GM18870 (cell line): ENCODE results near the gene ADGRF5.

Experiments
- ATAC-seq: cut with Tn5 transposase; IDR thresholded peaks from one replicate; pipeline ENCODE4 v1.9.1; 2021; ENCODE audit warnings: moderate library complexity; ENCODE audit not compliant: unreplicated experiment

The ADGRF5 gene, protein sequence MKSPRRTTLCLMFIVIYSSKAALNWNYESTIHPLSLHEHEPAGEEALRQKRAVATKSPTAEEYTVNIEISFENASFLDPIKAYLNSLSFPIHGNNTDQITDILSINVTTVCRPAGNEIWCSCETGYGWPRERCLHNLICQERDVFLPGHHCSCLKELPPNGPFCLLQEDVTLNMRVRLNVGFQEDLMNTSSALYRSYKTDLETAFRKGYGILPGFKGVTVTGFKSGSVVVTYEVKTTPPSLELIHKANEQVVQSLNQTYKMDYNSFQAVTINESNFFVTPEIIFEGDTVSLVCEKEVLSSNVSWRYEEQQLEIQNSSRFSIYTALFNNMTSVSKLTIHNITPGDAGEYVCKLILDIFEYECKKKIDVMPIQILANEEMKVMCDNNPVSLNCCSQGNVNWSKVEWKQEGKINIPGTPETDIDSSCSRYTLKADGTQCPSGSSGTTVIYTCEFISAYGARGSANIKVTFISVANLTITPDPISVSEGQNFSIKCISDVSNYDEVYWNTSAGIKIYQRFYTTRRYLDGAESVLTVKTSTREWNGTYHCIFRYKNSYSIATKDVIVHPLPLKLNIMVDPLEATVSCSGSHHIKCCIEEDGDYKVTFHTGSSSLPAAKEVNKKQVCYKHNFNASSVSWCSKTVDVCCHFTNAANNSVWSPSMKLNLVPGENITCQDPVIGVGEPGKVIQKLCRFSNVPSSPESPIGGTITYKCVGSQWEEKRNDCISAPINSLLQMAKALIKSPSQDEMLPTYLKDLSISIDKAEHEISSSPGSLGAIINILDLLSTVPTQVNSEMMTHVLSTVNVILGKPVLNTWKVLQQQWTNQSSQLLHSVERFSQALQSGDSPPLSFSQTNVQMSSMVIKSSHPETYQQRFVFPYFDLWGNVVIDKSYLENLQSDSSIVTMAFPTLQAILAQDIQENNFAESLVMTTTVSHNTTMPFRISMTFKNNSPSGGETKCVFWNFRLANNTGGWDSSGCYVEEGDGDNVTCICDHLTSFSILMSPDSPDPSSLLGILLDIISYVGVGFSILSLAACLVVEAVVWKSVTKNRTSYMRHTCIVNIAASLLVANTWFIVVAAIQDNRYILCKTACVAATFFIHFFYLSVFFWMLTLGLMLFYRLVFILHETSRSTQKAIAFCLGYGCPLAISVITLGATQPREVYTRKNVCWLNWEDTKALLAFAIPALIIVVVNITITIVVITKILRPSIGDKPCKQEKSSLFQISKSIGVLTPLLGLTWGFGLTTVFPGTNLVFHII (N-terminal part only)

DNA sequence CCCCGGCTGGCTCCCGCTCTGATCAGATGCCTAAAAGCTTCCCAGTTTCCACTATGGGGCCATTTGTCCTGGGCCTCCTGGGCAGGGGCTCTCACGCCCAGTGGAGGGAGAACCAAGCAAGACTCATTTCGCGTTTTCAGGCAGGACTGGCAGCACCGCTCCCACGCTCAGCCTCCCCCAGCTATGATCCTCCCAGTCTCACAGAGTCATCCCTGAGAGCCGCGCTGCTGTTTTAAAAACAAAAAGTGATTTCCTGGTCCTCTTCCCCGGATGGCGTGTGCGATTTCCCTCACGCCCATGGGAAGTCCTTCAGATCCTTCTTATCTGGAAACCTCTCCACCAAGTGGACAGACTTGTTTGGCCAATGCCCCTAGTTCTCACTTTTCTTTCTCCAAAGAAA, at the start of gene ADGRF5:
Gene ADGRF5, minus strand, starts transcription at position 208 of the 400 bp plus-strand sequence. CDS start 15,176 bp downstream, outside the sequence.
- no peak for ATAC-seq

DNA sequence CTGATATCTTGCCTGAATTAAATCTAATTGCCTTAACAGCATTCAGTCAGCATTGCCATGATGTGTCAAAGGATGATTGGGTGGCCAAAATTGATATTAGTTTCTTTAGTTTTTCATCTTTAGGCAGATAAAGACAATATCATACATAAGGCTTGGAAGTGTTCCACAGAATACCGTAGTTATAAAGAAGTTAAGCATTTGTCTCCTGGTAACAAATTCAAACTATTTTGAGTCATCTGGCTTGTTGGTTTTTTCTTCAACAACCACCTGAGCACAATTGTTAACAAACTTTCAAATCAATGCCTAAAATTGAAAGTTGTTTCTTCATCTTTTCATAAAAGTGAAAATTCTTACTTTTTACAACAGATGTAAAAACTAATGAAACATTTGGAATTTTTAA, 47.5 kb upstream of the ADGRF5 start:
- ATAC-seq: no peak

DNA sequence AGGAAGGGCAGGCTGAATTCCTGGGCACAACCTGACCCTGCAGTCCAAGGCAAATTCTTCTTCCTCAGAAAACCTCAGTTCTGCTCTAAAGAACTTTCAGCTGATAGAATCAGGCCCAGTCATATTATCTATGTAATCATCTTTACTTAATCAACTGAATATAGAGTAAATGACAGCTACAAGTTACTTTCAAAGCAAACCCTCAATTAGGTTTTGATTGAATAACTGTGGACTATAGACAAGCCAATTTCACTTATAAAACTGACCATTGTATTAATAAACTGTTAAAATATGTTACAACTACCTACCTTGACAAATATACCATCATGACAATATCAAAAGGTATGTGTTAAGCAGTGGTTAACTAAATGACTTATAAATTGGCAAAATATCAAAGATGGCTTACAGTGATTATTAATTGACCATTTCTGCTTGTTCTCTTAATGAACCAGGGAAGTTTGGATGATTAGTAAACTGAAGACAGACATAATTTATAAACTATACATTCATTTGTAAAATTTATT, 46.1 kb upstream of the ADGRF5 start:
- no peak for ATAC-seq

DNA sequence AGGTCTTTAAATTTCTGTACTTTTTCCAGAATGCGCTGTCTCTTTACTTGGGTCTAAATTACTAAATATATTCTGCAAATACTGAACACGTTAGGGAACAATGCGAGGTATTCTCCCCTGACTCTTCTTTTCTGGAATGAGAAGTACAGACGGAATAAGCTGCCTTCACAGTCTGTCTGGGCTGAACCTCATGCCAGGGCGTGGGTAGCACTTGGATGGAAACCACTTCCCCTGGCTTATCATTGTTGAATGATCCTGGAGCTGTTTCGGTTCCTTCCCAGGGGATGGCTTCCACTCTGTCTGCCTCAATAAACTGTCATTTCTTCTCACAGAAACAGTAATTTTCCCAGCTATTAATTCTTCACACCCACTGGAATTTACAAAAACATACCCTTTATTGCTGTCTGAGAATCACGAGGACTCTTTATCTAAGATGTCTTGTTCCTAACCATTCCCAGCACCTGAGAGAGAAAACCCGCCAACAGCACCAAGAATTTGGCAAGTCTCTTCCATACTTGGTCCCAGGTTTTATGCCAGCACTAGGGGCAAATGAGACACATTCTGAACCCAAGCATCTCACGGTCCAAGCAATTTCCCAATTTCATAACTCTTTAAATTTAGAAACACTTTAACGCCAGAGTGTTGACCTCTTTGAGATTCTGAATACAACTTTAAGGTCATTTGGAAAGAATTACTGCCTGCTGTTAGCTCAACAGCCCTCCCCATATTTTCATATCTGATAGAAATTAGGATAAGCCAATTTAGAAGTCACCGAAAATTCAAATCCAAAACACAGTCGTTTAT, 43.2 kb upstream of the ADGRF5 start:
- no peak for ATAC-seq

DNA sequence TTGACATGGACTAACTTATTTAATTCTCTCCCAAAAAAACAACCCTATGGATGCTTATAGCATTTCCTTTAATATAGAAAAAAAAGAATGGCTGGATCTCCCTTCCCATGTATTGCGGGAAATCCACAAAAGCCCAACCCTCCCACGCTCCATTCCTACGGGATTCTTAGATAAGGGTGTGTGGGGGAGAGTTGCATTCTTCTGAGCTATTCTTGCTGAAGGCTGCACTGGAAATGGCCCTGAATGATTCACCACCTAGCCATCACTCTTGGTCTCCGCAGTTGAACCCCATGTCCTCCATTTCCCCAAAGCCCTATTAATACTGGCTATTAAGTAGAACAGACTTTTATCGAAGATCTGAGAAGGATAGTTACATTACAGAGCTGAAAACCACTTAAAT, 41.9 kb upstream of the ADGRF5 start:
- no peak for ATAC-seq

DNA sequence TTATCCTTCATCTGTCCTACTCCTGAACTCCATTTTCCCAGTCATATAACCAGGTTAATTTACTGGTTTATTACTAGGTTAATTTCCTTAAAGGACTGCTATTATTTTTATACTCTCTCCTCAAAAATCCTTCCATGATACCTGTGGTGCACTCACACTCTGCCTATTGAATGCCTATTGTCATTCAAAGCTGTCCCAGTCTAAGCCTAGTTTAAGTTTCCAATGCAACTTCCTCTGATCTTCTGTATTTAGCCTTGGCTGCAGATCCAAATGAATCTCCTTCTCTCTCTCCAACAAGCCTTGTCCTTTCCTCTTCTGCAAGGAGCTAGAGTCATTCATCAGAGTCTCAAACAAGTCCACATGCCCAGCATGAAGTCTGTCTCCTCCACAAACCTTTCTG, 41.3 kb upstream of the ADGRF5 start:
- ATAC-seq: no peak

DNA sequence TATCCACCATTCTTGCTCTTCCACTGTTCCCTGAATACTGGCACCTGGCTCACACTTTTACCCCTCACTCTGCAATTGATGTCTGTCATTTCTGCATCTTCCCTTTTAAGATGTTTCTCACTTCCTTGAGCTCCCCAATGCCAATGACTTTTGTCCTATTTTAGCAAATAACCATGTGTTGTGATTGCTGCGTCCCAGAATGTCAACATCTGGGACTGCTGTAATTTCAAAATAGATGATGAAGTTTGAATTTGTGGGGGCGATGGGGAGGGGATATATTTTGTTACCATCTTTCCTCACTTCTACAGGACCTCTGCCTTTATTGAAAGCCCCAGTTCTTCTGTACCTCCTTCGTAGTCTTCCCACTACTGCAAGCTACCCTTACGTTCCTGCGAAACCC, 40.0 kb upstream of the ADGRF5 start:
- no peak for ATAC-seq

DNA sequence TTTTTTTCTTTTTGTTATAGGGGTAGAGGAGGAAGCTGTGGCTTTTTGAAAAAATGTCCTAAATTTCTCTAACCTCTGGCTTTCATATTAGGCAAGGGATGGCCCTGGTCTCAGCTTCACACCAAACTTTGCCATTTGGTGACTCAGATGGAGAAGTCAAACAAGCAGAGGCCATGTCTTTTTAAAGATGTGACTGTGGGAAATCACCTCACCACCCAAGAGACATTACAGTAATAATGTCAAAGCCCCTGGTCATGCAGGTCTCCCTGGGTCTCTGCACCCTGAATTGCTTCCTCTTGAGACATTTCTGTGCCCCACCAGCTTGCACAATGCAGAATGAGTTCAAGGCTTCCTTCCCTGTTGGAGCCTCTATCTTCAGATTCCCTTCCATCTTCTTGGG, 39.5 kb upstream of the ADGRF5 start:
- ATAC-seq: no peak

DNA sequence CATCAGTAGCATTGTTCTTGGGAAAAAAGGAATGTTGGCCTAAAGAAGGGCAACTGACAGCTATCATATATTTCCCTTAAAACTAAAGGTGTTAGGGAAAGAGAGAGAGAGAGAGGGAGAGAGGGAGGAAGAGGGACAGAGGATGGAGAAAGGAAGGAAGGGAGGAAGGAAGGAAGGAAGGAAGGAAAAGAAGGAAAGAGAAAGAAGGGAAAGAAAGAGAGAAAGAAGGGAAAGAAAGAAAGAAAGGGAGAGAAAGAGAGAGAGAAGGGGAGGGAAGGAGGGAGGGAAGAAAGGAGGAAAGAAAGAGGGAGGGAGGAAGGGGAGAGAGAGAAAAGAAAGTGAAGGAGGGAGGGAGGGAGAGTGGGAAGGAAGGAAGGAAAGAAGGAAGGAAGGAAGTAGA, 37.7 kb upstream of the ADGRF5 start:
- no peak for ATAC-seq

DNA sequence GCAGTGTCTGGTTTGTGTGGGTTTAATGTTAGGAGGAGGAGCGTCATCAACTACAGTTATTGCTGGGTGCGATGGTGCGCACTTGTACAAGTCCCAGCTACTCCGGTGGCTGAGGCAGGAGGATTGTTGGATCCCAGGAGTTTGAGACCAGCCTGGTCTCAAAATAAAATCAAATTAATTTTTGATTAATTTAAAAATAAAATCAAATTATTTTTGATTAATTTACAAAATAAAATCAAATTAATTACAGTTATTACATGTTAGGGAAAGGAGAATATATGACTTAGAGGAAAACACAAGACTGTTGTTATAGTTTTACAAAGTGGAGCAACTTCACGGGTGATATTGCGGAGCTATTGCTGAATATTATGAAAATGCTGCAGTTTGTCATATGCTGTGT, 34.7 kb upstream of the ADGRF5 start:
- ATAC-seq: no peak

DNA sequence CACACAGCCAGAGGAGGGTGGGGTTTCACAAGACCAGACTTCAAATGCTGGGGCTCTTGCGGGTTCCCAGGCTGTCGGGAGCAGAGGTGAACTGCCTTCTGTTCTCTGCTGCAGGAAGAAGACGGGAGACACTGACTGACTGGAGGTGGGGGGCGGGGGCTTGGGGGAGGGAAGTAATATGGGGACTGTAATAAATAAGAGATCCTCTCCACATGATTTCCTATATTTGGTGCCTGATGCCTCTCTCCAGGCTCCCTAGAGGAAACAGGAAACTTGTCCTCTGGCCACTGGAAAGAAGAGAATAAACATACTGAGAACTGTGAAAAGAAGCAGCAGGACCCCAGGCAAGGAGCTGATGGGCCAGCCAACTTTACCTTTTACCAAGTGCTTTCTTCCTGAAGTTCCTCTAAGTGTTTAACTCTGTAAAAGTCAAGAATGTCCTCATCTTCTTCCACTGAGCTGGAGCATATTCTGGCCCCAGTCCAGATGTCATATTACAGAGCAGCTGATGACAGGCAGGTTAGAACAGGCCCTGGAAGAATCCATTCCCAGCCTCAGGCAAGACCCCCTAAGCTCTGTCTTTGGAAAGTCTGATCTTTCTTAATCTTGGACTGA, 33.2 kb upstream of the ADGRF5 start:
- no peak for ATAC-seq

DNA sequence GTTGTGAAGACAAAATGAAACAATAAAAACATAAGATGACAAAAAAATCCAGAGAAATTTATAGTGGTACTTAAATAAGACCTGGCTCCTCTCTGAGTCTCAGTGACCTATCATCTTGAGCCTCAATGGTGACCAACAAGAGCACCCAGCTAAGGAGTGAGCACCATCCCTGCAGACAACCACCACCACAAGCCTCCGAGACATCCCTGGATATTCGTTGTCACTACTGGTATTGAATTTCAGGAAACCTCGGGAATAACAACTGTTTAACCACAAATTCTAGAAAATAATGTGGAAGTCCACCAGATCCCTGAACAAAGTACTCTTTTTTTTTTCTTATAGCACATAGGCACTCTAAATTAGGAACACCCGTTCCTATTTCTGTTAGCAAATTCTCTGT, 32.2 kb upstream of the ADGRF5 start:
- ATAC-seq: no peak

DNA sequence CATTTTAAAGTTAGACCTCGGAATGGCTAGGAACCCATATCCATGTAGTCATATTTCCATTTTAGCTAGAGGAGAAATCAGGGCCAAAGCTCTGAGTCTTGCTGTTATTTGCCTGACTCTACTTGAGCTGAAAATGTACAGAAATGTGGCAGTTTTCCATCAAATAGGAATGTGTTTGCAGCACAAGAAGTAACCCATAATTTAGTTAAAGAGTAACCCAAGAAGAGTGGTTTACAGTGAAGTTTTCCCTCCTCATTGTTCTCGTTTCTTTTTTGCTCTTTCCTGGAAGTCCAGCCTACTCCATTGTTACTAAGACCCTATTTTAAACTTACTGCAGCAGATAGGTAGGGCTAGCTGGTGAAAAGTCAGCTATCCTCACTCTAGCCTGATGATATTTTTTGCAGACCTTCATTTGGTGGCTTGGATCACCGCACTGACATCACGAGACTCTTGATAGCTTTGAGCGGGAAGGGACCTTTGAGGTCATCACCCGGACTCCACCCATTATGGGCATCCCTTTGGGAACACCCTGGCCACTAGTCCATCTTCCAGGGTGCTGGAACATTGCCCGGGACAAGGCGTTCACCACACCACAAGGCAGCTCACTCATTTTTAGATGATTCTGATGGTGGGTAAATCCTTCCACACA, 28.0 kb upstream of the ADGRF5 start:
- ATAC-seq: no peak

DNA sequence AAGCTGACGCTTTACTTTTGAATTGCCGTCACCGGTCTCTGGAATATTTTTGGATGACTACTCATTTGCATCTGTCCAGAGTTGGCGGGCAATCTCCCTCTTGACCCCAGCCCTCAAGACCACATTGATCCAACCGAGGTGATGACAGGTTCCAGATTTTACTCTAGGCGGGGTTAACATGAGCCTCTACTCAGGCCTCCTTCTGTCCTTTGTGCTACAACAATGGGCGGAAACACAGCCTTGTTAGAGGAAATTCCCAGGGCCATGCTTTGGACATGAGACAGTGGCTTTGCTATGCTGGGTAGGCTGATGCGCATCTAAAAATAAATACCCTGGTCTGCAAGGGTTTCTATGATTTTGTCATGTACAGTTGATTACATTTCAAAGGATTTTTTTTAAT, 27.0 kb upstream of the ADGRF5 start:
- no peak for ATAC-seq

DNA sequence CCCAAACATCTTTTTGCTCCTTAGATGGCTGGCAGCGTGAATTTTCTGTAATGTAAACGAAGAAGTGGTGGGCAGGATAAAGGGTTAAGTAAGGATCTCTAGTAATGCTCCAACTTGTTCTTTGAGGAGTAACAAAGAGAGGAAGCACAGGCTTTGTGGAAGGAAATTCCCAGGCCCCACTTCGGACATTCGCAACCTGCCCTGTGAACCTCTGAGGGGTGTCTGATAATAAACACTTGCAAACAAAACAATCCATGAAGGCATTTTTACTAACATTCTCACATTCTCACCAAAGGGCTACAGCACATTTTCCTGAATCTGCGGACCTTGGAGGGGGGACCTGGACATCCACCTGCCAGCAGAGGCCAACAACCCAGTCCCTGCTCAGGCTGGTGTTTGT, 25.8 kb upstream of the ADGRF5 start:
- ATAC-seq: no peak

DNA sequence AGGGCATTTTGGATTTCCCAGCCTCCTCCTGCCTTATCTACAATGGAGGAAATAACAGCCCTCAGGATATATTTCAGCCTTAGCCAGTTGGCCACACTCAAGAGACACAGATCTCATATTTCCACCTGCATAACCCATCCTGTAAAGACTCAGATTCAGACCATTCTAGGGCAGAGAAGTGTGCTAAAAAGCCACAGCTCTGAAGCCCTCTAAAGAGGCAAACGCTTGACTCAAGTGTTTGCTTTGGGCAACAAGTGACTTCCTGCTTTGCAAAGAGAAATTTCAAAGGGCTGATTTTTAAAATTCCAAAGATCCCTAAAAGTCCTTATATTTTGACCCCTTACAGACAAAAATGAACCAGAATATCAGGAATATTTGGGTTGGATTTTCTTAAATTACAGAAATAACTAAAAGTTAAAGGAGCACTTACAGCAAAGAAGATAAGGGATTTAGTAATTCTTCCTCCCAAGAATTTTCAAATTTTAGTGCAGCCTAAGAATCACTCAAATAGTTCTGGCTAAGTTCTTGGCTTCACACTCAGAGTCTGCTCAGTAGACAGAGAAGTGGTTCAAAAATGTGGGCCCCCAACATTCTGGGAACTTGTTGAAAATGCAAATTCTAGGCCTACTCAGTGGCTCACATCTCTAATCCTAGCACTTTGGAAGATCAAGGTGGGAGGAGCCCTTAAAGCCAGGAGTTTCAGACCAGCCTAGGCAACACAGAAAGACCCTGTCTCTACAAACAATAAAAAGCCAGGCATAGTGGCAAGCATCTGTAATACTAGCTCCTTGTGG, 18.9 kb upstream of the ADGRF5 start:
- ATAC-seq: no peak

DNA sequence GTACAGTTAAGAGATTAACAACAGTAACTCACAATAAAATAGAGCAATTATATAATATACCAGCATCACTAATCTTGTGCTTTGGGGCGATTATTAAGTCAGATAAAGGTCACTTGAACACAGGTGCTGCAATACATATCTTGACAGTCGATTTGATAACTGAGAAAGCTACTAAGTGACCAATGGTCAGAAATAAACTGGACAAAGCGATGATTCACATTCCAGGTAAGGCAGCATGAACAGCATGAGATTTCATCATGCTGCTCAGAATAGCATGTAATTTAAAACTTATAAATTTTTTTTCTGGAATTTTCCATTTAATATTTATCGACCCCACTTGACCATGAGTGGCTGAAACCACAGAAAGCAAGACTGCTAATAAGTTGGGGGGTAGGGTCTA, 15.9 kb upstream of the ADGRF5 start:
- ATAC-seq: no peak

DNA sequence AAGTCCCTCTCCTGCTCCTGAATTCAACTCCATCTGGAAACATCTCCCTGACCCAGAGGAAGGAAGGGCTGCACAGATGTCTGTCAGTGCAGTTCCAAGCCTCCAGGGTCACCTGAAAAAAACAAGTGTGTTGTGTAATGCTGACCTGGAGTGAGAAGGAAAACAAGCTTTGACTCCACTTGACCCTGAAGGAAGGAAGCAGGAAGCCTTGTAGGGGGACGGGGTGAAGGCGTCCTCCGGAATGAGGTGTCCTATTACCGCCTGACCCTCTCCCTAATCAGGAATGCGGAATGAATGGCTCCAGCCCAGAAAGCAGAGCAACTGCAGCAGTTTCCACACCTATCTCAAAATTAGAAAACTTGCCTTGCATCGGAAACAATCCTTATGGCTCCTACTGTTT, 13.9 kb upstream of the ADGRF5 start:
- ATAC-seq: no peak

DNA sequence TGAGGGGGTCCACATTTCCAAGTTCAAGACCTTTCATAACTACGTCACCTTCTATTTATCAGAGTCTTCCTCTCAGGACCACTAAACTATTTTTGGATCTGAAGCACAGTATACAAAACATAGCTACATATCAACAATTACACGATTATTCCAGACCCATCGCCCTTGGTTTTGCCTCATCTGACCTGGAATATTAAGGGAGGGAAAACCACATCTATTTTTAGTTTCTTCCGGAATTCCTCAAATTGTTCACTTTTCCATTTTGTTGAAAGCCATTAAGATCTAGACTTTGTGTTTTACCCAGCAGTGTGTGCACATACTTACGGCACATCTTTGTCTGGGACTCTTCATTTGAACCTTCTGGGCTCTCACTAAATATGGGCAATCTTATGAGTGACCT, 12.0 kb upstream of the ADGRF5 start:
- ATAC-seq: no peak
